ENCODE results near the gene NOP56. TPM values are rescaled to one million over a fixed set of nuclear protein-coding genes. Genes with fewer than 3 reads are reported as not detected.
A peak's percentile ranks its signal among the peaks of the same experiment; 100 is the strongest.

The NOP56 gene
- polyA plus RNA-seq = 193 to 300 TPM (median 242 TPM) in 3 replicates
- 201 TPM for polyA plus RNA-seq (2011; ENCODE audit: low read depth)
- polyA plus RNA-seq (2011; cell fraction: cytosol; rRNA removed) = 106 and 127 TPM in 2 replicates
- polyA plus RNA-seq (2011; cell fraction: nucleus; rRNA removed) = 562 and 667 TPM in 2 replicates
- 119 and 228 TPM in 2 replicates for polyA plus RNA-seq (2012; ENCODE audit: low replicate concordance)
- 207 to 258 TPM (median 219 TPM) in 3 replicates for polyA minus RNA-seq
- polyA minus RNA-seq (2011; cell fraction: cytosol; rRNA and poly(A)+ RNA removed) = 138 TPM
- 288 and 388 TPM in 2 replicates for polyA minus RNA-seq (2011; cell fraction: nucleus; rRNA and poly(A)+ RNA removed)

DNA sequence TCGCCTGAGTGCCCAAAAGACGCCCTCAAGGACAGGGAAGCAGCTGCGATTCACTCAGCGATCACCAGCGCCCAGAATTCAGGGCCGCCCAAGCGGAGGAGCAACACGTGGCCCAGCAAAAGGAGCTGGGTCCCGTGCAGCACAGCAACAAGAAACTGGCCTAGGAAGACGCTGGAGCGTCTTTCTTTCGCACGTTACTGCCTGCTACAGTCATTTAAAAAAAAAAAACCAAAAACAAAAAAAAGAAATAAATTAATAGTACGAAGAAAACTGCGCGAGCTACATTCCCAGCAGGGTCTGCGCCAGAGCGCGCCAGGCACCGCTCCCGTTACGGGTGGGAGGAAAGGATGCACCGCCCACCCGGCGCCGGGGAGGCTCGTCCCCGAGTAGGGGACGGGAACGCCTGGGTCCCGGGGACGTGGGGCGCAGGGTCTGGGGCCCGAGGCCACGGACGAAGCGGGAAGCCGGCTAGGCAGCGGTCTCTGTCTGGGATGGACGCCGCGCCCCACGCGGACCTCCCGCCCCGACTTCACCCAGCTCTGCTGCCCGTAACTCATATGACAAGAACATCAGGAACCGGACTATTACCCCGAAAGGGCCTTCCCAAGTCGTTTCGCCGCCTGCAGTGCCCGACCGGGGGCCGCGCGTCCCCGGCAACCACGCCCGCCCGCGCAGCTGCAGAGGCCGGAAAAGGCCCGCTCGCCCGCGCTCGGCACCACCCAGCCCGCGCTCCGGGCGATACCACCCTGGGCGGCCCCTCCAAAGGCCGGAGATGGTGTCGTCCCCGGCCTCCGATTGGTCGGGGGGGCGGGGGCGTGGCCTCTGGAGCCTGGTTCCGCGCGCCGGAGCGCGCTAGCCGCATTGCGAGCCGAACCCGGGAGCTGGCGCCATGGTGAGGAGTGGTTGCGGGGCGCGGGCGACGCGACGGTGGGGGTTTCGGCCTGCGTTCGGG, at the start of gene NOP56:
TSS of gene NOP56 (plus strand) at position 861 of the 952 bp plus-strand sequence. CDS start at position 890, 29 bp downstream.
- Histone ChIP-seq H3K36me3 (ENCODE audit: control insufficient read depth in 2 of 2, extremely low read depth in 1 of 2, insufficient read depth in 2 of 2, low read length in 2 of 2) (peaks cover 27 to 37% of the 10 kb centered on the region in 2 experiments), H3K9me3 (ENCODE audit: control insufficient read depth, low read depth, low read length) (no peaks in the 10 kb centered on the region), H3K9ac (ENCODE audit: control insufficient read depth, extremely low read depth, insufficient read depth, low read length) (peak within 1 kb of the TSS; percentile 91), H3K9me1 (ENCODE audit: control insufficient read depth, extremely low read depth, insufficient read depth, low read length) (no peaks in the 10 kb centered on the region), H4K20me1 (ENCODE audit: control insufficient read depth, extremely low read depth, insufficient read depth, low read length) (peaks cover 36% of the 10 kb centered on the region), H3K27ac (ENCODE audit: control insufficient read depth, insufficient read depth, low read length) (peak within 1 kb of the TSS; percentile 79), H2AFZ (ENCODE audit: control insufficient read depth, low read length) (peak within 1 kb of the TSS; percentile 63), H3K27me3 (ENCODE audit: control insufficient read depth, extremely low read depth, insufficient read depth, low read length) (no peaks in the 10 kb centered on the region), H3K79me2 (ENCODE audit: control insufficient read depth, insufficient read depth, low read length) (peaks cover 64% of the 10 kb centered on the region), H3K4me1 (ENCODE audit: control insufficient read depth, extremely low read depth, insufficient read depth, low read length) (peaks cover 21% of the 10 kb centered on the region), H3K4me2 (ENCODE audit: control insufficient read depth, extremely low read depth, insufficient read depth, low read depth, low read length) (peak within 1 kb of the TSS; percentile 93), H3K4me3 (ENCODE audit: control insufficient read depth in 2 of 3, extremely low read depth in 1 of 3, insufficient read depth in 2 of 3, low read depth in 1 of 3, low read length in 3 of 3) (peak within 1 kb of the TSS; percentile 69 to 94 (median 89))
- dilution Hi-C loops (cut with MboI; ENCODE audit: extremely low pct_ligation_motif_present, low sequenced_read_pairs) = no loop called here
- TF ChIP-seq CTCF (optimal IDR thresholded peaks at IDR 0.05 in 1 of 3, IDR thresholded peaks at IDR 0.05 in 1 of 3, conservative IDR thresholded peaks at IDR 0.05 in 1 of 3; ENCODE audit: extremely low read depth in 1 of 3, insufficient read depth in 2 of 3, low read length in 3 of 3) = no peak
- TF ChIP-seq EZH2 (IDR thresholded peaks at IDR 0.05; ENCODE audit: low read length) = no peak
- peak; percentile 13 for FAIRE-seq
- peak; percentile 40 for DNase-seq (ENCODE audit: low read depth, low spot score)

DNA sequence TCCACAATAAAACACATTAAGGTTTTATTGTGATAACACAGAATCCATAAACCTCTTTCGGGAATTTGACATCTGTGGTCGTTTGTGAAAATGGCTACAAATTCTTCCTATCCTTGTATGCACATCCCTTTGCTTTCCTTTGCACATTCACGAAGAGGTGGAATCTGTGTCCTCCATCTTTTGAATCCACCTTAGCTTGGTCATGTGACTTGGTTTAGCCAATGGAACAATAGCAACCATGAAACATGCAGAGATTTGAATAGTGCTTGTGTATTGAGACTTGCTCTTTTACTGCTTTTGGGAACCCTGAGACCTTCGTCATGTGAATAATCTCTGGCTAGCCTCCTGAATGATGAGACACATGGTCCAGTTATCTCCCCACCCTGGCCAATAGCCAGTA, 49.7 kb upstream of the NOP56 start:
- TF ChIP-seq EZH2 (IDR thresholded peaks at IDR 0.05; ENCODE audit: low read length) (no peak), CTCF (optimal IDR thresholded peaks at IDR 0.05 in 1 of 3, IDR thresholded peaks at IDR 0.05 in 1 of 3, conservative IDR thresholded peaks at IDR 0.05 in 1 of 3; ENCODE audit: extremely low read depth in 1 of 3, insufficient read depth in 2 of 3, low read length in 3 of 3) (no peak)
- Histone ChIP-seq H3K9me3 (ENCODE audit: control insufficient read depth, low read depth, low read length) (no peaks in the 10 kb centered on the region), H3K79me2 (ENCODE audit: control insufficient read depth, insufficient read depth, low read length) (no peaks in the 10 kb centered on the region), H3K9me1 (ENCODE audit: control insufficient read depth, extremely low read depth, insufficient read depth, low read length) (no peaks in the 10 kb centered on the region), H2AFZ (ENCODE audit: control insufficient read depth, low read length) (no peak overlapping the region), H3K27ac (ENCODE audit: control insufficient read depth, insufficient read depth, low read length) (no peak overlapping the region), H3K4me3 (ENCODE audit: control insufficient read depth in 2 of 3, extremely low read depth in 1 of 3, insufficient read depth in 2 of 3, low read depth in 1 of 3, low read length in 3 of 3) (no peak overlapping the region), H3K9ac (ENCODE audit: control insufficient read depth, extremely low read depth, insufficient read depth, low read length) (no peak overlapping the region), H3K4me1 (ENCODE audit: control insufficient read depth, extremely low read depth, insufficient read depth, low read length) (no peaks in the 10 kb centered on the region), H3K4me2 (ENCODE audit: control insufficient read depth, extremely low read depth, insufficient read depth, low read depth, low read length) (no peak overlapping the region), H3K36me3 (ENCODE audit: control insufficient read depth in 2 of 2, extremely low read depth in 1 of 2, insufficient read depth in 2 of 2, low read length in 2 of 2) (no peaks in the 10 kb centered on the region), H4K20me1 (ENCODE audit: control insufficient read depth, extremely low read depth, insufficient read depth, low read length) (no peaks in the 10 kb centered on the region), H3K27me3 (ENCODE audit: control insufficient read depth, extremely low read depth, insufficient read depth, low read length) (no peaks in the 10 kb centered on the region)
- FAIRE-seq = no peak
- dilution Hi-C loops (cut with MboI; ENCODE audit: extremely low pct_ligation_motif_present, low sequenced_read_pairs) = no loop called here
- no peak for DNase-seq (ENCODE audit: low read depth, low spot score)
